Ishikawa (cell line): ENCODE data around the gene KCNK7.

Experiments
- CEBPB ChIP-seq: IDR thresholded peaks from 2 replicates; pipeline ENCODE4 v1.6.1; 2012
- EP300 ChIP-seq: IDR thresholded peaks from 2 replicates; pipeline ENCODE4 v1.6.1; 2012; ENCODE audit warnings: borderline replicate concordance
- MAX ChIP-seq: IDR thresholded peaks from 2 replicates; pipeline ENCODE4 v1.6.1; 2012
- RAD21 ChIP-seq: IDR thresholded peaks from 2 replicates; pipeline ENCODE4 v1.6.1; 2012; ENCODE audit warnings: low read depth
- REST ChIP-seq: IDR thresholded peaks from 2 replicates; pipeline ENCODE4 v1.6.1; 2012; ENCODE audit warnings: low read depth, mild to moderate bottlenecking
- TAF1 ChIP-seq: IDR thresholded peaks from 2 replicates; pipeline ENCODE4 v1.6.1; 2012; ENCODE audit warnings: low read depth, mild to moderate bottlenecking
- USF1 ChIP-seq: IDR thresholded peaks from 2 replicates; pipeline ENCODE4 v1.6.1; 2012
- YY1 ChIP-seq: IDR thresholded peaks from 2 replicates; pipeline ENCODE4 v1.6.1; 2012; ENCODE audit warnings: low read depth
- ZBTB7A ChIP-seq: IDR thresholded peaks from 2 replicates; pipeline ENCODE4 v1.6.1; 2012; ENCODE audit warnings: low read depth

DNA sequence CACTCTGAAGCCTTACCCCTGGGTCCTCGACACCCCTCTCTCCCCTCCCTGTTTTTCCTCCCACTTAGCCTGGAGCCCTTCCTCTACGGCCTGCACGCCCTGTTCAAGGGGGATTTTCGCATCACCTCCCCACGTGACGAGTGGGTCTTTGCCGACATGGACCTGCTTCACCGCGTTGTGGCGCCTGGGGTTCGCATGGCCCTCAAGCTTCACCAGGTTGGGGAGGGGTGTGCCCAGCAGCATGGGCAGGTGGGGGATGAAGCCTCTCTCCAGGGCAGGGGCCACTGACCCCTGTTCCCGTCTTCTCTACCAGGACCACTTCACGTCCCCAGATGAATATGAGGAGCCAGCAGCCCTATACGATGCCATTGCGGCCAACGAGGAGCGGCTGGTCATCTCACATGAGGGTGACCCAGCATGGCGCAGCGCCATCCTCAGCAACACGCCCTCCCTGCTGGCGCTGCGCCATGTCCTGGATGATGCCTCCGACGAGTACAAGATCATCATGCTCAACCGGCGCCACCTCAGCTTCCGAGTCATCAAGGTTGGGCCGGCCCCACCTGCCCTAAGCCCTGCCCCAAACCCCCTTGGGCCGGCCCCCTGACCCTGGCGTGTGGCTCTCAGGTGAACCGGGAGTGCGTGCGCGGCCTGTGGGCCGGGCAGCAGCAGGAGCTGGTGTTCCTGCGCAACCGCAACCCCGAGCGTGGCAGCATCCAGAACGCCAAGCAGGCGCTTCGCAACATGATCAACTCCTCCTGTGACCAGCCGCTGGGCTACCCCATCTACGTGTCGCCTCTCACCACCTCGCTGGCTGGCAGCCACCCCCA, 39.5 kb upstream of the KCNK7 start:
- TF ChIP-seq REST (no peak), CEBPB (no peak), EP300 (no peak), USF1 (no peak), YY1 (no peak), TAF1 (no peak), MAX (no peak), RAD21 (no peak), ZBTB7A (no peak)
